ENCODE data around the gene ZFR2.

- TF ChIP-seq CTCF (IDR thresholded peaks at IDR 0.05) (no peak), POLR2A (IDR thresholded peaks at IDR 0.05) (no peak)
These were observed 50.4 kb downstream of the ZFR2 start for GRCh38 chr19:3818466-3818865.

All from lower leg skin (tissue), 3 donors.